ENCODE data around the gene SRSF7. TPM values are rescaled to one million over a fixed set of nuclear protein-coding genes. Genes with fewer than 3 reads are reported as not detected.

Gene SRSF7
- total and polyA plus RNA-seq, 2 donors from 2014 or later = 74.1 to 123 TPM

DNA sequence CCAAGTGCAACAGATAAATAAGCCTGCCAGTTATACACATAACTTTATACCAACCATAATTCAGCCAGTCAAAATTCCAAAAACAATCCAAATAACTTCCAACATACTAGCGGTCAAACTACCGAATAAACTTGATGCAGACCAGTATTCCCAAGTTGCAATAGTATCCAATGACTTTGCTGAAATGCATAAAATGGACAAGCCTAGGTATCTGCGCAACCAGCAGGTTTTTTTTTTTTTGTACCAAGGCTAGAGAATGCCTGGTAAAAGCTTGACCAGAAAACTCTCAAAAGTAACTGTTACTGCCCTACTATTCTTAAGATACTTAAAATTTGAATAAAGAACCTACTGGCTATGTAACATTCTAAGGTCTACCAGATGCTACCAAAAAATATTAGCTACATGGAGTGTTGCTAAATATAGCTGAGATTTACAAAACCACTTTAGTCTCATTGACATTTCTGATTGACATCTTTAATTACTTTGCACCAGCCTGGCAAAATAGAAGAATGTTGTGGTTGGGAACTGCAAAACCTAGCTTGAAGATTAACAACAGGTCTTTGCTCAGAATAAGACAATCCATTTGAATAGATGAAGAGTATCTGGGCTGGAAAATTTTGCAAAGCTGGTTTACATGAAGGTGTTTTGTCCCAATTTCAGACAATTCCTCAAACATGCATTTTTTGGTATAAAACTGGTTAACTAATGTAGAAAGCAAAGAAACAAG, 7.3 kb downstream of the SRSF7 start:
- Histone ChIP-seq H3K4me3 (ENCODE audit: low read length in 3 of 3) (no peak overlapping the region), H3K9me3 (ENCODE audit: control insufficient read depth in 2 of 3, insufficient read depth in 1 of 3, low read length in 3 of 3) (no peaks in the 10 kb centered on the region), H3K27me3 (ENCODE audit: control insufficient read depth, insufficient read depth, low read length) (no peaks in the 10 kb centered on the region), H3K27ac (ENCODE audit: low read depth in 2 of 2, low read length in 2 of 2) (no peak overlapping the region), H3K9ac (ENCODE audit: low read length in 3 of 3) (no peak overlapping the region), H3K4me1 (ENCODE audit: control insufficient read depth in 2 of 3, insufficient read depth in 2 of 3, low read depth in 1 of 3, low read length in 3 of 3) (peaks cover 0 to 12% (median 11%) of the 10 kb centered on the region in 3 donors), H3K36me3 (ENCODE audit: control insufficient read depth in 2 of 3, insufficient read depth in 3 of 3, low read length in 3 of 3) (peaks cover 24 to 56% (median 33%) of the 10 kb centered on the region in 3 donors)
- DNase-seq (no peak), FAIRE-seq (no peak)
- intact Hi-C loops (cut with DNase I) = no loop called here
- no peak for TF ChIP-seq CTCF (IDR thresholded peaks at IDR 0.05; ENCODE audit: borderline replicate concordance, extremely low read depth, insufficient read depth)

- DNase-seq = no peak
Measured at GRCh38 chr2:38742797-38743559, 8.2 kb downstream of the SRSF7 start.

DNA sequence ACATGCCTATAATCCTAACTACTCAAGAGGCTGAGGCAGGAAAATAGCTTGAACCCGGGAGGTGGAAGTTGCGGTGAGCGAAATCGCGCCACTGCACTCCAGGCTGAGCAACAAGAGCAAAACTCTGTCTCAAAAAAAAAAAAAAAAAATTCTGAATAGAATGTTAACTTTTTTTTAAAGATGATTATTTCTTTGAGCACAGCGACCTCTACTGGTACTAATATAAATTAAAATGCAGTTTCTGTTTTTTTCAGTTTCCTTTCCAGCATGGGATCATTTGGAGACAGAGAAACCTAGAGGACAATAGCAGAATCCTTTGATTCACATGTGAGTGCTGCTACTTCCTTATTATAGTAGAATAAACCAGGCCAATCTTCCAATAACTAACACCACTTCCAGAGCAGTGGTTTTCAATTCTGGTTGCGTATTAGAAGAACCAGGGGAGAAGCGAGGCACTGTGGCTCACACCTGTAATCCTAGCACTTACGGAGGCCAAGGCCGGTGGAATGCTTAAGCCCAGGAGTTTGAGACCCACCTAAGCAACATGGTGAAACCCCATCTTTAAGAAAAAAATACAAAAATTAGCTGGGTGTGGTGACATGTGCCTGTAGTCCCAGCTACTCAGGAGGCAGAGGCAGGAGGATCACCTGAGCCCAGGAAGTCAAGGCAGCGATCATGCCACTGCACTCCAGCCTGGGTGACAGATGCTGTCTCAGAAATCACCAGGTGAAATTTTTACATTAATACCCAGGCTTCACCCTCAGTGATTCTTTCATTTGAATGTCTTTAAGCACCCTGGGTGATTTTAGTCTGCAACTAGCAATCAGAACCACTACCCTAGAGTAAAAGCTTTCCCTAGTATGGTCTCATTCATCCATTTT, 10.1 kb downstream of the SRSF7 start:
- no peaks in the 10 kb centered on the region for H3K27me3 ChIP-seq (ENCODE audit: control insufficient read depth, insufficient read depth, low read length)
- H3K4me3 ChIP-seq (ENCODE audit: low read length in 3 of 3) = no peak overlapping the region
- H3K27ac ChIP-seq (ENCODE audit: low read depth in 2 of 2, low read length in 2 of 2) = no peak overlapping the region
- peak; percentile 70 for FAIRE-seq
- intact Hi-C loops (cut with DNase I) = no loop called here
- peak; percentile 51 for TF ChIP-seq CTCF (IDR thresholded peaks at IDR 0.05; ENCODE audit: borderline replicate concordance, extremely low read depth, insufficient read depth)
- H3K9me3 ChIP-seq (ENCODE audit: control insufficient read depth in 2 of 3, insufficient read depth in 1 of 3, low read length in 3 of 3) = no peaks in the 10 kb centered on the region
- no peak overlapping the region for H3K9ac ChIP-seq (ENCODE audit: low read length in 3 of 3)
- H3K4me1 ChIP-seq (ENCODE audit: control insufficient read depth in 2 of 3, insufficient read depth in 2 of 3, low read depth in 1 of 3, low read length in 3 of 3) = peaks cover 0 to 4% (median 0%) of the 10 kb centered on the region in 3 donors
- H3K36me3 ChIP-seq (ENCODE audit: control insufficient read depth in 2 of 3, insufficient read depth in 3 of 3, low read length in 3 of 3) = peaks cover 6 to 28% (median 10%) of the 10 kb centered on the region in 3 donors
- peak in 2 of 5 donors; percentile 39 to 58 for DNase-seq

More at GRCh38 chr2:38742797-38743559, 8.2 kb downstream of the SRSF7 start:
- H3K36me3 ChIP-seq (ENCODE audit: control insufficient read depth in 2 of 3, insufficient read depth in 3 of 3, low read length in 3 of 3) = peaks cover 17 to 47% (median 25%) of the 10 kb centered on the region in 3 donors
- no peak overlapping the region for H3K27ac ChIP-seq (ENCODE audit: low read depth in 2 of 2, low read length in 2 of 2)
- H3K9ac ChIP-seq (ENCODE audit: low read length in 3 of 3) = no peak overlapping the region
- no peaks in the 10 kb centered on the region for H3K9me3 ChIP-seq (ENCODE audit: control insufficient read depth in 2 of 3, insufficient read depth in 1 of 3, low read length in 3 of 3)
- H3K27me3 ChIP-seq (ENCODE audit: control insufficient read depth, insufficient read depth, low read length) = no peaks in the 10 kb centered on the region
- intact Hi-C loops (cut with DNase I) = no loop called here
- H3K4me1 ChIP-seq (ENCODE audit: control insufficient read depth in 2 of 3, insufficient read depth in 2 of 3, low read depth in 1 of 3, low read length in 3 of 3) = peaks cover 0 to 11% (median 9%) of the 10 kb centered on the region in 3 donors
- no peak overlapping the region for H3K4me3 ChIP-seq (ENCODE audit: low read length in 3 of 3)
- FAIRE-seq = no peak
- TF ChIP-seq CTCF (IDR thresholded peaks at IDR 0.05; ENCODE audit: borderline replicate concordance, extremely low read depth, insufficient read depth) = no peak
